ENCODE measurements around the gene SPACDR.

SPACDR gene

DNA sequence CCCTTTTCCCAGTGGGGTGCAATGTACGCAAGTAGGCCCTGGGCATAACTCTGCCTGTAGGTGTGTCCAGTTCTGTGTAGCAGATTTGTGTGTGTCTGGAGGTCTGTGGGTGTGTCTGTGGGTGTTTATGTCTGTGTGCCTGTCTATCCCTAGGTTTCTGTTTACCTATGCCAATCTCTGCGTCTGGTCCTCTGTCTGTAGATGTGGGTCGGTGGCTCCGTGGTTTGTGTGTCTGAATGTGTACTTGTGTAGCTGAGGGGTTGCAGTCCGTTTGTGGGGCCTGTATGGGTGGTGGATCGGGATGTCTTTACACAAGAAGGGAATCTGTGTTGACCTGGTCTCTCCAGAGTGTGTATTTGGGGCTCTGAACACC is 20.6 kb upstream of the SPACDR start:
- DNase-seq = no peak

DNA sequence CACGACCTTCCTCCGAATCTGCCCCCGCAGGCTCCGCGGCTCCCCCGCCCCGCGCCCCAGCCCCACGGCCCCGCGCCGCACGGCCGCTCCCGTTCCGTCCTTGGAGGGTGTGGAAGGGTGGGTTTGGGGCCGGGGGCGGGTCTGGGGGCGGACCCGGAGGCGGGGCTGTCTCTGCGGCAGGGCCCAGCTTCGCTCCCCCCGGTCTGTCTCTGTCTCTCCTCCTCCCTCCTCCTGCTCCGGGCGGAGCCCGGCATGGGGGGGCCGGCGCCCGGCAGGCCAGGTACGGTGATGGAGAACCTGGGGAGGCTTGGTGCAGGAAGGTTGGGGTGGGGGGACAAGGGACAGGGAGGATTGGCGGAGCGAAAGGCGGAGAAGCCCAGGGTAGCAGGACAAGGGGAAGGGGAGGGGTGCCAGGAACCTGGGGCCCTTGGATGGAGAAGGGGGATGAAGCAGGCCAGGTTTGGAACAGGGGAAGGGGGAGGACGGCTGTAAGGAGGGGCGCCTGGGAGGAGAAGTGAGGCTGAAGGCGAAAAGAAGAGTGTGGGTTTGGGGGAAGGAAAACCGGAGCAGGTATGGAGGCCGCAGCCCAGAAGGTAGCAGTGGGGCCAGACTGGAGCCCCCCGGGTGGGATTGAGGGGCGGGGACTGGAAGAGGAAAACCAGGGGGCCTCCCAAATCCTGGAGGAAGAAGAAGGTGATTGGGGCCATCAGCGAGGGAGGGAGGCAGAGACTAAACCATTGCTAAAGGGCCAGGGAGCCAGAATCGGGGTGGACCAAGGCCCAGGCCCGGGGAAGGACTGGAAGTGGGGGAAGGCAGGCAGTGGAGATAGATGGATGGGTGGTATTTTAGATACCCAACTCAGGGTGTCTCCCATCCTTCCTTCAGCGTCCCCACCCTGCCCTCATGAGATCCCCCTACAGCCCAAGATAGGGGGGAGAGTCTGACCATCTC is 19.9 kb upstream of the SPACDR start, which contains the start of gene NYAP1:
Gene NYAP1 (plus strand): TSS at position 206 of the 951 bp plus-strand sequence. CDS start 1,385 bp downstream, outside the sequence.
- DNase-seq = peak; percentile 20

DNA sequence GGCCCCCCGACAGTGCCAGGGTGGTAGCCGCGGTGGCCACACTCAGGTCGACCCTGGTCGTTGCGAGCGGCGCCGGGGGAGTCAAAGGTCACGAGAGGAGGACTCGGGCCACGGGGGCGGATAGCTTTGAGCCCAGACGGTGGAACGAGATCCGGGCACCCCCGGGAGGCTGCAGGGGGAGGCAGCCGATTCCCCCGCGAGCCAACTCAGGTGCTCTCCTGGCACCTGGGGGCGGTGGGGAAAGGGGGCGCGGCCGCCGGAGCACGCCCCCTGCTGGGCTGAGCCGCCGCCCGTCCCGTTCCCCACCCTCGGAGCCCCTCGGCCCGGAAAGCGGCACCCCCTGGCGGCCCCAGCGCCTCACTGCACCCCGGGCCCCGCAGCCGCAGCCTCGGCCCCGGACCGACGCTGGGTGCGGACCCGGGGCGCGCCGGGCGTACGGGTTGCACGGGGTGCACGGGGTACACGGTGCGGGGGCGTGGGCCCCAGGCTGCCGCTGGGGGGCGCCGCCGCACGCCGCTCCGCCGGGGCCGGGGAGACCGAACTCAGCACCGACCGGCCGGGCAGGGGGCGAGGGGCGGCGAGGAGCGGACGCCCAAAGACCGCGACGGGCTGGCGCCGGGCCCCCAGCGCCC is 19.1 kb upstream of the SPACDR start:
- peak; percentile 39 for DNase-seq

DNA sequence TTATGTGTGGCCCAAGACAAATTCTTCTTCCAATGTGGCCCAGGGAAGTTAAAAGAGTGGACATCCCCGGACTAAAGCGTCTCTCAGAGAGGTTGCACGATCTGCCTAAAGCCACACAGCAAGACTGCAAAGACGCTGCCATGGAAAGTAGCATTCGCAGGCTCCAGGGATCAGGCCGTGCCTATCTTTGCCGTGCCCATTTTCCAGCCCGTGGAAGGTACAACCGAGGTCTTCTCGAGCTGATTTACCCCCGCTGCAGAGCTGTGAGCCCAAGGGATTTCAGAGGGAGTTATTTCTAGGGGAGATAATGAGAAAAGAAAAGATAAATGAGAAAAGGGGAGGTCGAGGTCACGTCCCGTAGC is 18.6 kb upstream of the SPACDR start:
- DNase-seq = no peak

DNA sequence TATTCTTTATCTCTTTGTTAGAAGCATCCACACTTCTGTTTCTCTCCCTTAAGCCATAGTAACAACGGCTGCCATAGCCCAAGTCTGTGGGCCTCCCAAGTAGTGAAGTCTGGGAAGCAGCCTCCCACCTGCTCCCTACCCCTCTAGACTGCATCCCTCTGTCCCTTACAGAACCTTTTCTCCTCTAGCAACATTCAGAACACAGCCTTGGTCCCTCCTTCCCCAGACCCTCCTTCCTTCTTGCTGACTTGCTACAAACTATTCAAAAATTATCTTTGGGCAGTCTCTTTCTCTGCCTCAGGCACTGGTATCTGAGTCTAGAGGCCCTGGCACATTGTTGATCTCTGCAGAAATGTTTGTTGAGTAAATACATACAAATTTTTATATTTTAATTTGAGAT is 17.4 kb upstream of the SPACDR start:
- DNase-seq = no peak

DNA sequence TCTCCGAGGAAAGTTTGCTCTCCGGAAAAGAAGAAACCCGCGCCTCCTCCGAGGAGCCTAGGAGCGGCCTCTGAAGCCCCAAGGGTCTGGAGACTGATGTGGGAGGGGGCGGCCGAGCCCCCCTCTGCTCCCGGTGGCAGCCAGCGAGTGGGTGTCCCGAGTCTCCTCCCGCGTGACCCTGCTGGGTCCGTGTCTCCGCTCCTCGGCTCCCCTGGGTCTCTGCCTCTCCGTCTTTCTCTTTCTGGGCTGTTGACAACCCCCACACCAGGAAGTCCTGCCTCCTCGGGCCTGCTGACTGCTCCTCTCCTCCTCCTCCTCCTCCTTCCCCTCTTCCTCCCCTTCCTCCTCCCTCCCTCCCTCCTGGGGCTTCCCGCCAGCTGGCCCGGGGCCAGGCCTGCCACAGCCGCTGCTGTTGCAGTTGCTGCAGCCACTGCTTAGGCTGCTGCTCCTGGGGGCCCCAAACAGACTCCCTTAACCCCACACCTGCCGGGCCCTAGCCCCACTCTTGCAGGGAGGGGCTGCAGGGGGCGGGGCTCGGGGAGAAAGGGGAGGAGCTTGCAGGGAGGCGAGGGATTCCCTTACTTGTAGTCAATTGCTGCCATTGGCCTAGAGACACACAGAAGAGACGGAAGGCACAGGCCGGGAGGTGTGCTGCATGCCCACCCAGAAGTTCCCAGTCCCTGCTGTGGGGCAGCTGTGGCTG is 15.0 kb upstream of the SPACDR start, which contains the start of gene TSC22D4:
Gene TSC22D4 (minus strand): TSS at position 257 of the 703 bp plus-strand sequence. CDS start 1,176 bp downstream, outside the sequence.
- peak; percentile 92 for DNase-seq

DNA sequence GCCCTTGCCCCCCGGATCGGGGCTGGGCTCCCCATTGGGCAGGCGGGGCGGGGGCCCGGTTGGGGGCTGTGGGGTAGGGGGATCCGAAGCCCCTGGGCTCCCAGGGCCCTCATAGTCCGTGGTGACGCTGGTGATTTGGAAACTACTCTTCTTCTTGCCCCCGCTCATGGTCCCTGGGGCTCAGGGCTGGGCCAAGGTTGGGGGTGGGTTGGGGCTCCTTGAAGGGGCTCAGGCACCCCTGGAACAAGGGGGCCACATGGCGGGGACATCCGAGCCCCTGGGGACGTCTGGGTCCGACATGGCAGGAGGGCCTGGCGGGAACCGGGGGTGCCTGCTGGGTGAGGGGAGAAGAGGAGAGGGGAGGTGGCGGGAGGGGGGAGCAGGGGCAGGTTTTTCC is 13.8 kb upstream of the SPACDR start:
- DNase-seq = no peak

DNA sequence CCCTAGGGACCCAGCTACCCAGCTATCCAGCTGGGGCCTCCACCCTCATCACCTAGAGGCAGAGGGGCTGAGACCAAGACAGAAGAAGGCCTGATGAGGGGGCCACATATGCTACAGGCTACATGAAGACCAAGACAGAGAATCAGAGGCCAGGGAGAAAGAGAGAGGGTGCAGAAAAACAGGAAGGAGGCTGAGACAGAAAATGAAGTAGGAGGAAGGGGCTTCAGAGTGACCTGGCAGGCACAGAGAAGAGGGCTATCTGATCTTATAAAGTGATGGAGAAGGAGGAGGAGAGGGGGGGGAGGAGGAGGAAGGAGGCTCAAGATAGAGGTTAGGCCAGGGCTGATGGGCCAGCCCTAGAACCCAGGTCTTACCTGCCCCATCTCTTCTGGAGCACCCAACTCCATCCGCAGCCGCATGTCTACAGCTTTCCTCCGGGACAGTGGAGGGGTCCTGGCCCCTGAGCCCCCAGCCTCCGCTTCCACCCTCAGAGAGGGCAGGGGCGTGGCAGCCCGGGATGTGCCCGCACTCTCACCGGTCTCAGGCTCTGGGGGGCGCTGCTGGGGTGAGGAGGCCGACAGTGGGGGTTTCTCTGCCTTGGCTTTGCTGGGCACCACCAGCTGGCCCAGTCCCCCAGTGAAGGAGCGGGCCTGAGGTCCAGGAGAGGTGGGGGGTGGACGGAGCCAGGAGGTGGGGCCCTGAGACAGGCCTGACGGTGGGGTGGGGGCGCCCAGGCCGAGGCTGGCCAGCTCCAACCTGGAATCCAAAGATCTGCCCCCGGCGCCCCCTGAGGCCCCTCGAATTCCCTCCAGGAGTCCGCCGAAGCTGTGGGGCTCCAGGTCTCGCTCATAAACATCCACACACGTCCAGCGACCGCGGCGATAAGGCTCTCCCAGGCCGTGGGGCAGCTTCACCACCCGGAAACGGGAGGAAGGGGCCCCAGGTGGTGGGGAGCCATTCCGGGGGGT is 13.1 kb upstream of the SPACDR start:
- no peak for DNase-seq

DNA sequence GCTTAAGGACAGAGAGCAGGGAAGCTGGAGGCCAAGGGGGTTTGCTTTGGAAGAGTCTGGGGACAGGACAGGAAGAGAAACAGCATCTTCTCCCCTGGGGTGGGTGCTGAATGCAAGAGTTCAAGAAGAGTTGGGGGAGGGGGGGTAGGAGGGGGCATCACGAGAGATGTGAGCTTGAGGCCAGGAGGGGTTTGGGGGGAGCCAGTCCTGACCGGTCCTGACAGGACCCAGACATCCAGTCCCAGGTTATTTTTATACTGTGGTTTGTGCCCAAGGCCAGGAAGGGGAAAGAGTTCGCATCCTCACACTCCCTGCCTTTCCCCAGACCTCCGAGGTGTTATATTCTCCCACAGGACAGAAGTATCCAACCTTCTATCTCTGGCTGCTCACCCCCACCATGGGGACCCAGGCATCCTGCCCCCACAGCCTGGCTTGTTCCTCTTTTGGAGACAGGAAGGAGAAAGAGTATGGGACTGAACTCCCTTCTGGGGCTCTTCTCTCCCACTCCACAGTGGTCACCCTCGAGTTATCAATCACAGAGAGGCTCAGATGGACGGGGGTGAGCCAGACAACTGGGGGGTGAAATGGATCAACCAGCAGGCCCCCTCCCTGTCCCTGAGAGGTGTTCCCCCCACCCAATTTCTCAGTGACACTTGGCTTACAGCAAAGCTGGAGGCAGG is 12.2 kb upstream of the SPACDR start:
- no peak for DNase-seq

DNA sequence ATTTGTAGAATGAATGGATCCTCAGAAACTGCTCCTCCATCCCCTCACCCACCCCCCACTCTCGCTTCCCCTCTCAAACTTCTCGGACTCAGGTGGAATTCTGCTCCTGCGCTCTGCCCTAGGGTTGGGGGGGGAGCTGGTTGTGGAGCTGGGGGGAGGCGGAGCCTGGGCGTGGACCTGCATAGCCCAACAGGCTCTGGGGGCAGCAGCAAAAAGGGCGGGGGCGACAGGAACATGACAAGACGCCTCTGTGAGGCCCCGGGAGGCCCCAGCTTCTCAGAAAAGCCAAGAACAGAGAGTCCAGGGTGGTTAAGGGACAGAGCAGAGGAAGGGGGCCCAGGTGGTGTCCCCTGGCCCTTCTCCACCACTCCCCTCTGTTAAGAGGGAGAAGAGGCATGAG is 11.5 kb upstream of the SPACDR start:
- no peak for DNase-seq

DNA sequence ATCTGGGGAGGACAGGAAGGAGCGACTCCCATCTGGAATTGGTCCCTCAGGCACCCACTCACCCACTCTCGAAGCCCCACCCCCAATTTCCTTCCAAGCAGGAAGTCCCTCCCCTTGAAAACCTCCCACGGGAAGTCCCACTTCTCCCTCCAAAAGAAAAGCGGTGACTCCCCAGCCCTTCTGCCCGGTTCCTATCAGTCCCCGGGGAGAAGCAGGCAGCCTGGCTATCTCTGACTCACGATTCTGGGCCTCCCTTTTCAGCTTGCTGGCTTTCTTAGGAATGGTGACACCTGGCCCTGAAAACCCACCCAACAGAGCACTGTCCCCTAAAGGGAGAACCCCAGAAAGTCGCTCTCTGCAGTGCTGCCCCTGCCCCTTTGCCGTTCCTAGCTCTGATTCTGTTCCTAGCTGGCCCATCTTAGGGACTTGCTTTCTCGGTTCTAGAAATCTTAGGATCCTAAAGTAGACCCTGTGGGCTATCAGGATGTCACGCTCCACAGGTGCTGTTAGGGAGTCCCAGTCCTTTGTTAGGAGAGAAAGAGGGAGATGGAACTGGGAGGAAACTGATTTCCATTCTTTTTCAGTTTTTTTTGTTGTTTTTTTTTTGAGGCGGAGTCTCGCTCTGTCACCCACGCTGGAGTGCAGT is 8.9 kb upstream of the SPACDR start:
- DNase-seq = no peak

DNA sequence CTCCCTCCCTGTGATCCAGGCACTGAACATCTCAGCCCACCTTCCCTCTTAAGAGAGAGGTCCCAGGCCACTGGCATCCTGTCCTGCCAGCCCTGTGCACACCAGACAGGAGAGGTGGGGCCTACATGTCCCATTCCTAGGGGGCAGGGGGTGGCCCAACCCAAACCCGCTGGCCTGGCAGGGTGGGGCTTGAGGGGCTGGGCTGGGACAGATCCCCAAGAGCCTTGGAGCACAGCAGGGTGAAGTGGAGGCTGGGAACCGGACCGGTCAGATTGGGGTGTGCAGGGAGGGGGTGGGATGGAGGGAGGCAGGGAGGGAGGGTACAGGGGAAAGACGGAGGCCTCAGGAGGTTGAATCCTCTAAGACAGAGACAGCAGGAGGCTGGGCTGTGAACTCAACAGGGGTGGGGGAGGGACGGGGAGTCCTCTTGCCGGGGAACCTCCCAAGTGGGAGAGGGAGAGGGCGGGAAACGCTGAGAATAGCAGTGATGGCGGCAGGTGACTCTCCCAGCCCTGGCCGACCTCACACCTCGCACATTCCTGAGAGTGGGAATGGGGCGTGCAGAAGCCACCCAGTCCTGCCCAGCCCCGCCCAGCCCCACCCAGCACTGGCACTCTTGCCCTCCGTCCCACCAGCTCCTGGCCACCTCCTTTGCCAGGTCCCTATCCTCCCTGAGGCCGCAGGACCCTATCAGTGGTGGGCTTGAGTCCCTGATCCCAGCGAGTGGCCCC is 8.2 kb upstream of the SPACDR start:
- DNase-seq = no peak

DNA sequence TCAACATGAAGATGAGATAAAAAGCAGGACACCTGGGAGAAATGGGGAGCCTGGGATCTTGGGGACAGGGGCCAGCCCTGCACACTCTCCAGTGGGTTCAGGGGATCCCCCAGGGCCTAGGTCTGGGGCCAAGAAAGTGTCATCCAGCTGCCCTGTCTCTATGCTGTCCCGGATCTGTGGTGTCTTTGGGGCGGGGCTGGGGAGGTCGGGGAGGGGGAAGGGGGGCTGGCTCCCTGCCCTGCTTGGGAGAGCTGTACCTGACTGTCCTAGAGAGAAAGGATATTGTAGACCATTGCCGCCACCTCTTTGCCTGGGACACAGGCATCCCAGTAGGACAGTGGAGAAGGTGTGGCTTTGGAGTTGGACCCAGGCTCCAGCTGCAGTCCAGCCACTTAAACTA is 7.0 kb upstream of the SPACDR start:
- no peak for DNase-seq

DNA sequence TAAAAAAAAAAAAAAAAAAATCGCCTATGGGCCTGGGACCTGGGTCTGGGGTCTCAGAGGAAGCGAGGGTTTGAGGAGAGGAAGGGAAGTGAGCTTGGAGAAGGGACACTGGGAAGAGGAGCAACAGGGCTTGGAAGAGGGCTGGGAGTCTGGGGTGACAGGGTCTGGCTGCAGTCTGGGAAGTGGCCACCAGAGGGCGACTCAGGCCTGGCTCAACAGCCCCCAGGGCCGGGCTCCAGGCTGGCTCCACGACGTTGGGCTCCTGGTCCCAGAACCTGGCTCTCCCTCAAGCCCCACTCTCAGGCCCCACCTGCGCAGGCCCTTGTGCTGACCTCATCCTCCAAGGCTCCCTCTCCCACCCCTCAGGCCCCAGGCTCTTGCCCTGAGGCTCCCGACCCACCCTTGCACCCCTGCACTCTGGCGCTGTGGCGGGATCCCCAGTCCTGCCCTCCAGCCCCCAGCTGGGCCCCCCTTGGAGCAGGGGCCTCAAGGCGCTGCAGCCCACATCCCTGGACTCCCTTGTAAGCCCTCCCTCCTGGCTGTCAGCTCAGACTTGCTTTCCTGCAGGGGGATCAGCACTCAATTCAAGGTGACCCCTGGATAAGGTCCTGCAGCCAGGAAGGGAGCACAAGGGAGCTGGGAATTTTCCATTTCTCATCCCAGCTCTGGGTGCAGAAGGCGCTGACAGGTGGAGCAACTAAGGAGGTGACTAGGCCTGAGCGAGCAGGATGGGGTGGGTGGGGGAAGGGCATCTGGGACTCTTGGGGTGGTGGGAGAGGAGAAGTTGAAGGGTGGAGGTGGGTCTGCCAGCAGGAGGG is 5.4 kb upstream of the SPACDR start:
- peak; percentile 51 for DNase-seq

DNA sequence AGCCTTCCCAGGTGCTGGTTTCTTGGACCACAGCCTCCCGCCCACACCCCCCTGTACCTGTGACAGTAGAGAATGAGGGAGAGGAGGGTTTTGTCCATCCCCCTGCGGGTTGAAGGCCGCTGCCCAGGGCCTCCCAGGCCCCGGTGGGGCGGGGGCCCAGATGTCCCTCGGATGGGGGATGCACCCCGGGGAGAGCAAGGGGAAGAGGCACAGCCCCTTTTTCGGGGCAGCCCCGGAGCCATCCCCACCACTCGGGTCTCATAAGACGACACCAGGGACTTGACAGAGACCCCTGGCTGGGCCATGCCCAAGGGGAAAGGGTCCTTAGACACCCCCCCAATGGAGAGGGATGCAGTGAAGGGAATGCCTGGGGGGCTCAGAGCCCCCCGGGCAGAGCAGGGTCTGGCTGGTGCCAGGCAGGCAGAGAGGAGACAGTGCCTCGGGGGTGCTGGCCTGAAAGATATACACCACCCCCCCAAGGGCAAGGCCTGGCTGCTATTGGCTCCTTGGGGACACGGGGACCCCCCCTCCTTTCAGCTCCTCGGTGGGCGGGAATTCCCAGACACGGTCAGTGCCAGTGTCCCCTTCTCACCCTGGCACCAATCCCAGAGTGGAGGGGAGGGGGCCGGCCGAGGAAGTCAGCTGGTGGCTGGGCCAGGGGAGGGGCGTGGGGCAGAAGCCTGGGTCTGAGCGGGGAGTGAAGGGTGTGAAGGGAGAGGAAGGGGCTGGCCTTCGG is 3.7 kb upstream of the SPACDR start:
- no peak for DNase-seq

DNA sequence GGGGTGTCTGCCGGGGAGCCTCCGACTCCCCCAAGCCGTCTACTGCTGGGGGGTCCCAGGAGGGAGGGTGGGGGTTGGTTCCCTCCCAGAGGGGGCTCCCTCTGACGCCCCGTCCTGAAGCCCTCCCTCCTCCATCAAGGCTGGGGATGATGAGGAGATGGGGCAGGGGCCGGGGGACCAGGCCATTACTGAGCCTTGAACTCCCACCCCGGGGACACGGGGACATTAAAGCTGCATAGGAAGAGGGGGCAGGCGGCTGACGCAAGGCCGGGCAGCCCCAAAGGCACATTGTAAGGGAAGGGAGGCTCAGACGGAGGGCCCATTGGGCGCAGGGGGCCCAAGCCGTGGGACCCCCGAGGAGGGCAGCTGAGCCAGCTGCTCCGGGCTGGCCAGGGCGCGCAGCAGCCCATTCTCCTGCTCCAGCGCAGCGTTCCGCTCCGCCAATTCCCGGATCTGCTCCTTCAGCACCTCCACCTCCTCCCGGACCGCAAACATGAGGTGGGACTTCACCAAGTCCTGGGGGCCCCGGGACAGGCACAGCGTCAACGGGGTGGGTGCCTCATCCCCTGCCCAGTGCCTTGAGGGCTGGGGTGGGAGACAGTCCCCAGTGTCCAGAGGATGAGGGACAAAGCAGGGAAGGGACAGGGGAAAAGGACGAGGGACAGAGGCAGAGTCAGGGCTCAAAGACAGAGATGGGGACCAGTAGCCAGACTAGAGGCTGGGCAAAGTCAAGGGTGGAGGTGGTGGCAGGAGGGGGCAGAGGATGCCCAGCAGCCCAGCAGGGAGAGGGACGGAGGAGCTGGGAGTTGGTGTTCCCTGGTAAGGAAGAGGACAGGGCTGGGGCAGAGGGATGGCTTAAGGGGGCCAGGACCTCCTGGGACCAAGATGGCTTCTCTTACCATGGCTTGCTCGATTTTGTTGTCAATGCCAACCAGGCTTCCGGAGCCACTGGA is 2.9 kb upstream of the SPACDR start:
- no peak for DNase-seq

DNA sequence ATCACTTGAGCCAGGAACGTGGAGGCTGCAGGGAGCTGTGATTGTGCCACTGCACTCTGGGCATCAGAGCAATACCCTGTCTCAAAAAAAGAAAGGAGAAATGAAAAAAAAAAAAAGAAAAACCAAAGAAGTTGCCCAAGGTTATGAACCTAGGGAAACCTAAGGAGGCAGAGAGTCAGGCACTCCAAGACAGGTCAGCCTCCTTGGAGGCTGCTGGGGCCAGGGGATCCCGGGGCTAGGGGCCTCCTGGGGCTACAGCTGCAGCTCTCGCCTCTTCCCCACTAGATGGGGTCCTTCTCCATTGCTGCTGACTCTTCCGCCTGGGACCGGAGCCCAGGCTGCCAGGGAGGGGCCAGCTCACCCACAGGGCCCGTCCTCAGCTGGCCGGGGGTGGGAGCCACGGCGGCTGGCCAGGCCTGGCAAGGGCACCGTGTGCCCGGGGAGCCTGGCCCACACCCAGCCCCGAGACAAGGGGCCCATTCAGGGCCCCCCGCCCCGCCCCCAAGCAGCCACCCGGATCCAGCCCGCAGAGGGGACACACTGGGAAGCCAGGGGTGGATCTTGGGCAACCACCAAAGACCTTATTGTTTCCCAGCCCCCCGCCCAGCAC is 1.7 kb upstream of the SPACDR start:
- peak; percentile 38 for DNase-seq
